ENCODE data around the gene C1orf198.

The C1orf198 gene

DNA sequence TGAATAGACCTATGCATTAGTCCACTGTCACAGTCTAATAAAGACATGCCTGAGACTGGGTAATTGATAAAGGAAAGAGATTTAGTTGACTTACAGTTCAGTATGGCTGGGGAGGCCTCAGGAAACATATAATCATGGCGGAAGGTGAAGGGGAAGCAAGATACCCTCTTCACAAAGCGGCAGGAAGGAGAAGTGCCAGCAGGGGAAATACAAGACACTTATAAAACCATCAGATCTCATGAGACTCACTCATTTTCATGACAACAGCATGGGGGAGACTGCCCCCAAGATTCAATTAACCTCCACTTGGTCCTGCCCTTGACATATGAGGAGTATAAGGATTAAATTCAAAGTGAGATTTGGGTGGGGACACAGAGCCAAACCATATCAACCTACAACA, 61.8 kb downstream of the C1orf198 start:
- no peak for DNase-seq

DNA sequence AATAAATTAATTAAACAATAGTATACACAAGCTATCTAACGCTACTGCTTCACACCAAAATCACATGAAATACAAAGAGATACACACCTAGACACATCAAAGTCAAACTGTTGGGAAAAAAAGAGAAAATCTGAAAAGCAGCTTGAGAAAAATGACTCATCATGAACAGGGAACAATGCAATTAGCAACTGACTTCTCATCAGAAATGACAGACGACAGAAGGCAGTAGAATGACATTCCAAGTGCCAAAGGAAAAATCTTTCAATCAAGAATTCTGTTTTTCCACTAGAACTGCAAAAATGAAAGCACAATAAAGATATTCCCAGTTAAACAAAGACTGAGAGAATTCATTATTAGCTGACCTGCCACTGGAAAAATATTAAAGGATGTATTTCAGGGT, 63.9 kb downstream of the C1orf198 start:
- DNase-seq: no peak

DNA sequence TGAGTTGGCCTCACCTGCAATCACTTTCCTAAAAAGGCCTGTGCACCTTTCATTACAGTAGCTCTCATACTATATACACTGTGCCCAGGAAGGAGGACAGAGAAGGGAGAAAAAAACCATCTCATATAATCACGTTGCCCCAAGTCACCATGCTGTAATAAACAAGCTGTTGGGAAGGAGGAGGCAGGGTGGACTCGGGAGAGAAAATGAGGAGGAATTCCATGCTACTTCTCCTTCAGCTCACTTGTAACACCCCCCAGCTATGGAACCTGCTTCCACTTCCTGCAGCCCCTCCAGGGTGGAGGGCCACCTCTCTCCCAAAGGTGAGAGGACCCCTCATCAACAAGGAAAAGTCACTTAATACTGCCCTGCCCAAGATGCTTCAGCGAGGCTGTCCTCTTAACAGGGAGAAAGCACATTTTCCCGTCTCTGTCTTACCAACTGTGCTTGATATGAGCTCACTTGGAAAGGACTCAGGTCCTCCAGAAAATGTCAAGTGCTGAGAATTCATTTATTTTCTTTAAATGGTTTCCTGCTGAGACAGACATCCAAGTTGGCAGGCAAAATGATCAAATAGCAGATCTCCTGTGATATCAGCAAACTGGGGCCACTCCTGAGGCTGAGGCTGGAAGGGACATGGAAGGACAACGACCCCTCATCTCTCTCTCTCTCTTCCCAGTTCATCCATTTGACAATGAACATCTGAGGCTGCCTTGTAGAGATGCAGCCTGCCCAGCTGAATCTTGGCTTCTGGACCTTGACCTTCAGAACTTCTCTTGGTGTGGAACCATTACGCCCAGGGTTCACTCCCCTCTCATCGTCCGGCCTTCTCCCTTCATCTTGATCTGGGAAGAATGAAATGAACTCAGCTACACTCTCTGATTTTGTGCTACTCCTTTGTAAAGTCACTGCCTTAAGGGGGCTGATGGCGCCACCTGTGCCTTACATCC, 67.2 kb downstream of the C1orf198 start:
- no peak for DNase-seq

GRCh38 chr1:230798491-230798890, 69.8 kb downstream of the C1orf198 start:
- DNase-seq: no peak

DNA sequence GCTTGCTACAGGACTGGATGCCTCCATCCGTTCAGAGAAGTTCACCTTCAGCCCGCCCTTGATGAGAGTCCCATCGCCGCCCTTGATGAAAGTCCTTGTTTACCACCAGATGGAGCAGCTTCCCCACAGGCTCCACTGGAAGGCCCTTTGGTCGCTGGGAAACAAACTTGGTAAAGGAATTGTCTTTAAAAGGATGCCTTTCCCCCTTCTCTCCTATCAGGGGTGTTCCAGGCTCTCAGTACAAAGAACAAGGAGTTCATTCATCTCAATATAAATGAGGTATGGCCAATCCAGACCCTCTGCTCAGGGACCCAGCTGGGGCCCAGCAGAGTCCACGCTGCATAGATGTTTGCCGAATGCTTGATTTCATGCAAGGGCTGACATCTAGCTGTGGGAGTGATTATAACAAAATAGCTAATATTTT, 70.4 kb downstream of the C1orf198 start:
- DNase-seq: no peak

GRCh38 chr1:230797376-230797920, 70.9 kb downstream of the C1orf198 start:
- no peak for DNase-seq

DNA sequence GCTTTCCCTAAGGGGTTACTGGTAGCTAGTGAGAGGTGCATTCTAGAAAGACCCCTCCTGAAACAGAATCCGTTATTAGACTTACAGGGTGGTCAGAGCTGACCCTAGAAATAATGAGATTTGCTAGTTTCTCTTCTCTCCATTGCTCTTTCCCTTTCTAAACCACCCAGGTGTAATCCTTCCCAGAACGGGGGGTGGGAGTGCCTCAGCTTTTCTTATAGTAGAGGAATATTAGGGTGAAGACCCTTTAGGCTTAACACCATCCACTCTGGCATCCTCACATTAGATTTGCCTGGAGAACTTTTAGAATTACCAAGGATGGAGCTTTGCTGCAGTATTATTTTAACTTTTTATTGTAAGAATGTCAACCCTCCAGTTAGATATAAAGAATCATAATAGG, 71.7 kb downstream of the C1orf198 start:
- DNase-seq: no peak

DNA sequence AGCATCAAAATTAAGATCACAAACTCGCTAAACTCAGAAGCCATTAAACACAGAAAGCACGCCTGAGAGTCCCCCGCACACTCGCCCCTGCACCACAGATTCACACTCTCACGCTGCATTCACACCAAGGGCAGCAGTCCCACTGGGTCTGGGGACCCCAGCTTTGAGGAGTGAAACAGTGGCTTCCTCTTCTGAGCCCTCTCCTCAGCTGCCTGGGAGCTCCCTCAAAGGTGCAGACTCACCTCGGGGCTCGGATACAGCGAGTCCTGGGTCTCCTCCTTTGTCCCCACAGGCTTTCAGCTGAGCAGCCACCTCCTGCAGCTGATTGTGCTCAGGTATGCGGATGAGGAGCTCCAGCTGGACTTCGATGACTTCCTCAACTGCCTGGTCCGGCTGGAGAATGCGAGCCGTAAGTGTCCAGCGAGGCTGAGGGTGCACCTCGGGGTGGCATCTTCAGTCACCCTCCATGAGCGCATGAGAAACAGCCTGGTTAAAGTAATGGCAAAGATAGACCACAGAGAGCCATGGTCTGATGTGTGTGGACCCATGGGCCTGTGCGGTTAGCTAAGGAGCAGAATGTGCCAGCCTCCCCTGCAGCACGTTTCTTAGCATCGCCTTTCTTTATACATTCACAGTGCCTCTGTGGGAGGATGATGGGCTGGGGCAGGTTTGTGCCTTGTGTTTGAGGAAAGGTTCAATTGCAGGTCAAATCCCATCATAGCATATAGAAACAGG, 73.3 kb downstream of the C1orf198 start:
- no peak for DNase-seq

GRCh38 chr1:230794431-230794830, 73.9 kb downstream of the C1orf198 start:
- no peak for DNase-seq

DNA sequence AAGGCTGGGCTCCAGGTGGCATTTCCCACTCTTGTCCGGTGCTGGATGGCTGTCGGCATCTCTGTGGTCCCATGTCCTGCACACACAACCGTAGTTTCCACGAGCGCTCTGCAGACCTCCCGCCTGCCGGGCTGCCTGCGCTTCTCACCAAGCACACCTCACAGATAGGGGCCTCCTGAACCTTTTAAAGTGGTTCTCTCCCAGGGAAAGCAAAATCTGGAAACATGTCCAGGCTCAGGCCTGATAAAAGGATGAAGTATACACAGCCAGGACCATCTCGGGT, 74.9 kb downstream of the C1orf198 start:
- DNase-seq: no peak

GRCh38 chr1:230792691-230793462, 75.4 kb downstream of the C1orf198 start:
- DNase-seq: no peak

- no peak for DNase-seq
These were observed 76.2 kb downstream of the C1orf198 start for GRCh38 chr1:230791986-230792564.

GRCh38 chr1:230790026-230790425, 78.3 kb downstream of the C1orf198 start:
- no peak for DNase-seq

- DNase-seq: no peak
These were observed 79.6 kb downstream of the C1orf198 start for GRCh38 chr1:230788561-230789275.

DNA sequence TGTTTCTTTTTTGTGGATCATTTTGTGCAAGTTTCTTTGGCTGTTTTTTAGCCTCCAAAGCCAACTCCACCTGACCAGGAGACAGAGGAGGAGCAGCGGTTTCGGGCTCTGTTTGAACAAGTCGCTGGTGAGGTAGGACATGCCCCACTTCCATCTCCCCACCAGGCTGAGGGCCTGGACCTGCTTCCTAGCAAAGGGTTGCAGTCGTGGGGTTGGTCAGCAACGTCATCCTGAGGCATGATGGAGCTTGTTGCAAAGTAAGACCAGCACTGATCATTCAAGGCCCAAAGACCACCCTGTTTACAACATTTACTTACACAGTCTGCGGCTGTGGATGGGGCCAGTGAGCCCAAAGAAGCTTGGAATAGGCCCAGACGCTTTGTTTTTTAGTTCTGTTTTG, 80.8 kb downstream of the C1orf198 start:
- no peak for DNase-seq

All from NCI-H187 treated with DMSO at 0.1 percent for 48 hours (cell line).